Hypothalamus (tissue), 51 donors: ENCODE data around the gene ZNF778.
A peak's percentile ranks its signal among the peaks of the same experiment; 100 is the strongest.
"Not testable (repeated sequence)": the region's sequence is repeated elsewhere in the genome, so short reads cannot be mapped to it uniquely, and the experiment has no call there.

Experiments
- DNase-seq, 51 donors: peaks; one replicate each; lab custom pipeline; 2025; lab: John Stamatoyannopoulos, UW

ZNF778 gene

DNA sequence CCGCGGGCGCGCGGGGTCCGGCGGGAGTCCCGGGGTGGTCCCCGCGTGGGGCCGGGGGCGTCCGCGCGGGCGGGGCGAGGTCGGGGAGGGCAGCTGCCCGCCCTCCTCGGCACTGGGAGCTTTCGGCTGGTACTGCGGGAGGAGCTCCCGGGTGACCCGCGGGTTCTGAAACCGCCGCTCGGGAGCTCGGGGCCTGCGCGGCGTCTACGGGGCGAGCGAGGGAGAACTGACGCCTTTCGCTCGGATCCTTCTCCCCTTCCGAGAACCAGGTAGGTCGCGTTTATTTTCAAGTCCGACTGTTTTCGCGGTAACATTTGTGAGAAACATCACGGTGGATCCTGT lies 30.2 kb downstream of the ZNF778 start:
- not testable (repeated sequence) for DNase-seq

DNA sequence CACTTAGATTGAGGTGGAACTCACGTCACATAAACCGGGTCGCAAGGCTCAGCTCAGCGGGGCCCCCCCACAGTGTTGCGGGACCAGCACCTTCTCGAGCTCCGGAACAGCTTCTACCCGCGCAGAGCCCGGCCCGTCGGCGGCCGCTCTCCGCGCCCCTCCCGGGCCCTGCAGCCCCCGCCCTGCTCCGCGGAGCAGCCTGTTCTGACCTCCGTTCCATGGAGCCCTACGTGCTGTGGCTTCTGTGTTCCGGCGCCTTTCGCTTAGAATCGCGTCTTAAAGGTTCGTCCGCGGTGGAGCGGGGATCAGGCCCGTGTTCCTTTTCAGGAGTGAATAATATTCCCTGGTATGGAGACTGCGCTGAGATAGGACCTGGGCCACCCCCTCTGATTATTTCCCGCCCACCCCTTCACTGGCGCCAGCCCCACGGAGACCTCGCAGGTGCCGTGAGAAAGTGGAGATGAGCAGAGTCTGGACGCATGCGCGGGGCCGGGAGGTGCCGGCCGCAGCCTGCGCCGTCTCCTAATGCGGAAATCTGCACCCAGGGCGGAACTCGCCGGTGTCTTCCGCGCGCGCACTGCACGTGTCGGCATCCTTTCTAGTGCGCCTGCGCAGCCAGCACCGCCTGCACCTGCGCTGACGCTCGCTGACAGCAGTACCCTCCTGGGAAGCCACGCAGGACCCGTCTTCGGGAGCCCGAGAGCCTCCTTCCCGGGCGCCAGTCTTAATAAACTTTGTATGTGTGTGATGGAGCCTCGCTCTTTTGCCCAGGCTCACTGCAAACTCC lies 30.9 kb downstream of the ZNF778 start:
- DNase-seq: no peak

DNA sequence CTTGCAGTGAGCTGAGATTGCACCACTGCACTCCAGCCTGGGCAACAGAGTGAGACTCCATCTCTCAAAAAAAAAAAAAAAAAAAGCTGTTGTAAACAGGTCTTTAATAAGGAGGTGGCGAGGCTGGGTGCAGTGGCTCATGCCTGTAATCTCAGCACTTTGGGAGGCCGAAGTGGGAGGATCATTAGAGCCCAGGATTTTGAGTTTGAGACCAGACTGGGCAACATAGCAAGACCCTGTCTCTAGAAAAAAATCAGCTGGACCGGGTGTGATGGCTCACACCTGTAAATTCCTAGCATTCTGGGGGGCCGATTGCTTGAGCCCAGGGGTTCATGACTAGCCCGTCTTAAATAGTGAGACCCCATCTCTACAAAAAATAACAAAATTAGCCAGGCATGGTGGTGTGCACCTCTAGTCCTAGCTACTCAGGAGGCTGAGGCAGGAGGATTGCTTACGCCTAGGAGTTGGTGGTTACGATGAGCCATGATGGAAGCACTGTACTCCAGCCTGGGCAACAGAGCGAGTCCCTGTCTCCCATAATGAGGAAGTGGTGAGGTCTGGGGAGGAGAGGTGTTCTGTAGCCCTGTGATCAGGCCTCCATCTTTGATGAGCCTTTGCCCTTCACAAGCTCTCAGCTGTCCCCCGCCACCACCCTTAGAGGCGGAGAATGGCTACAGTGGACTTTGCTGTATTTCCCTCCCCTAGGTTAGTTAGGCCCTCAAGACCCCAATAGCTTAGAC lies 36.2 kb downstream of the ZNF778 start:
- DNase-seq: no peak

DNA sequence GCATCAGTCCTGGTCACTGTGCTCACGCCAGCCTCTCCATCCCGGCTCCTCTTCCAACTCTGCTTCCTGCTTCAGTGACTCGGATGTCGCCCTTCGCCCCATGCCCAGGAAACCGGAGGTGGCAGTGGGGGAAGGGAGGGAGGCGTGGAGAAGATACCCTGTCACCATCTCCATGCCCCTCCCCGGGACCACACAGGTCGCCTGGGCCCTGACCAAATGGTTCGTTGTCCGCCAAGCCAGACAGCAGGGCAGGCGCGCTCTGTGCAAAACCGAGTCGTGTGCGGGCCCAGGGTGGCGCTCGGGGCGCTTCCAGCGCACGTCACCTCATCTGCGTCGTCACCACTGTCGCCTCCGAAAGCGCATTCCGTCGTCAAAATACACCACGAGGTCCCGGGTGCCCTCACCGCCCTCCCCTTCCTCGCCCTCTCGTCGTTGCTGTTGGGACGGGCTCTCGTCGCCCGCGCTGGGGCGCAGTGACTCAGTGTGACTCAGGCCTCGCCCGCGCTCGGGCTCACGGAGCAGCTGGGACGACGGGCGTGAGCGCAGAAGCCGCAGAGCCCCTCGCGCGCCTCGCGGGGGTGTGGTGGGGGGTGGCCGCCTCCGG lies 39.2 kb downstream of the ZNF778 start:
- peak in 38 of 51 donors; percentile 9 to 83 (median 36) for DNase-seq

DNA sequence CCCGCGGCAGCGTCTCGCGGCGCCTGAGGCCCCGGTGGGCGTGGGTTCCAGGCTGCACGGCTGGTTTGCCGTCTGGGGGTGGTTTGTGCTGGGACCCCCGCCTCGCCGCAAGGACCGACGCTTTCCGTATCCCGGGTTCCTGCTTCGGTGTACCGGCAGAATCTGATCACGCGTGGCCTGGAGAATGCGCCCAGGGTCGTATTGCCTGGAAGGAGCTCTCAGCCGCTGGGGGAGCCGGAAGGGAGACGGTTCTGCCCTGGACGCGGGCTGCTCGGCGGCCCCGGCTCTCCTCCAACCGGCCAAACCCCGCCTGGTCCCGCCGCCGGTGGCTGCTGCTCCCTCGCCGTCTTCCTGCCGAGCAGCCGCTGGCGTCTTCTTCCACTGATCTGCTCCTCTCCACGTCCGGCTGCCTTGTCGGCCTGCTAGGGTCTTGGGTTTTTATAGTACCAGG lies 39.8 kb downstream of the ZNF778 start:
- peak in 1 of 51 donors; percentile 11 for DNase-seq

DNA sequence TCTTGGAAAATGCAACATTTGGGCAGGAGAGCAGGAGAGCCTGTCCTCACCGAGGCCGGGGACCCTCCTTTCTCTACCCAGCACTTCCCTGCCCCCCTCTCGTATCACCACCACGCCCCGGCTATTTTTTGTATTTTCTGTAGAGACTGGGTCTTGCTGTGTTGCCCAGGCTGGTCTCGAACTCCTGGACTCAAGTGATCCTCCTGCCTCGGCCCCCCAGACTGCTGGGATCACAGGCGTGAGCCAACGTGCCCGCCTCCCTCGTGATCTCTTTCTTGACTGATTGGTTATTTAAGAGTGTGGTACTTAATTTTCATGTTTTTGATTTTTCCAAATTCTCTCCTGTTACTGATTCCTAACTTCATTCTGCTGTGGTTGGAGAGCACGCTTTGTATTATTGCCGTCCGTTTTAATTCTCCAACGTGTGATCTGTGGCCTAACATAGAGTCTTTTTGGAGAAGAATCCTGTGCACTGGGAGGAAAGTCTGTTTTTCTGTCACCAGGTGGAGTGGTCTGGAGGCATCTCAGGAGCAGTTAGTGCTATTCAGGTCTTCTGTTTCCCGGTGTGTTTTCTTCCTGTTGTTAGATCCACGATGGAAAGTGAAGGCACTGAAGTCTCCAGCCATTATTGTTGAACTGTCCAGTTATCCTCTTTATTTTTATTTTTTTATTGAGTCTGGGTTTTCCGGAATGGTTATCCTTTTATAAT lies 40.4 kb downstream of the ZNF778 start:
- DNase-seq: no peak

DNA sequence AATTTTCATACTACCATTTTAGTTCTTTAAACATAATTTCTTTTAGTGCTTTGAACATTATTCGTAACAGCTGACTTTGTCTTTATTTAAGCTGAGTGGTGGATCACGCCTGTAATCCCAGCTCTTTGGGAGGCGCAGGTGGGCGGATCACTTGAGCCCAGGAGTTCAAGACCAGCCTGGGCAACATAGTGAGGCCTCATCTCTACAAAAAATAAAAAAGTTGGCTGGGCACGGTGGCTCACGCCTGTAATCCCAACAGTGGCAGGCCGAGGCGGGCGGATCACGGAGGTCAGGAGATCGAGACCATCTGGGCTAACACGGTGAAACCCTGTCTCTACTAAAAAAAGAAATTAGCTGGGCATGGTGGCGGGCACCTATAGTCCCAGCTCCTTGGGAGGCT lies 42.4 kb downstream of the ZNF778 start:
- not testable (repeated sequence) for DNase-seq

DNA sequence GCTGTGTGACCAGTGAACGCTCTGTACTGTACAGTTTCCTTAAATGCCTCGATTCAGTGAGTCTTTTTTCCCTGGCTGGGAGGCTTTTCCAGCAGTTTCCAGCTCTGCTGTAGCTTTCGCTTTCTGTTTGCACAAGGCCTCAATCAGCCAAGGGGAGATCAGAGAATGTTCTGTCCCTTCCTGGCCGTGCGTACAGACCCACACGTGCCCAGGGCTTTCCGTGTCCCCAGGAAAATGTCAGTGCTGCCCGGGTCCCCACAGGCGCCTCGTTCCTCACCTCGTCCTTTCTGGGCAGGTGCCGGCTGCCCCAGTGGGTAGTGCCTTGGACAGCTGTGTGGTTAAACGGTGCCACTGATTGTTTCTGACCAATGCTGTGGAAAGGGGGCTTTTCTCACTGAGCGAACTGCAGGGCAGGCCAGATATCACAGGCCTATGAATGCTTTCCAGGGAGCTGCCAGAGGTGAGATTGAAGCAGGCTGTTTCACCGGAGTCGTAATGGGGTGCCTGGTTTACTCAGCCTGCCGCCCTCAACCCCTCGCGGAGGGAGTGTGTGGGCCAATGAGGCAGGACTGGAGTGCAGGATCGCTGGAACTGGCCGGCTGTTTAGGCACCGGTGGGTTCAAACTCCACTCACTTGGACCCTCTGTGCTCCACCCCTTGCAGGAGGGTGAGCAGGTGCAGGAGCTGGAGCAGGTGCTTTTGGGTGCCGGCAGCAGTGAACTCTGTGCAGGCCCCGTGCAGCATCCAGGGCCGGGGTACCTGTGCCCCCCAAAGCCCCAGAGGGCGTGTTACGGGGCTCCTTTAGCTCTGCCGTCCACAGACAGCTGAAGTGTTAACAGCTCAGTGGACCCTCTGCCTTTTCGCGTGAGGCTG lies 44.4 kb downstream of the ZNF778 start:
- DNase-seq: peak in 12 of 51 donors; percentile 6 to 32 (median 17)

DNA sequence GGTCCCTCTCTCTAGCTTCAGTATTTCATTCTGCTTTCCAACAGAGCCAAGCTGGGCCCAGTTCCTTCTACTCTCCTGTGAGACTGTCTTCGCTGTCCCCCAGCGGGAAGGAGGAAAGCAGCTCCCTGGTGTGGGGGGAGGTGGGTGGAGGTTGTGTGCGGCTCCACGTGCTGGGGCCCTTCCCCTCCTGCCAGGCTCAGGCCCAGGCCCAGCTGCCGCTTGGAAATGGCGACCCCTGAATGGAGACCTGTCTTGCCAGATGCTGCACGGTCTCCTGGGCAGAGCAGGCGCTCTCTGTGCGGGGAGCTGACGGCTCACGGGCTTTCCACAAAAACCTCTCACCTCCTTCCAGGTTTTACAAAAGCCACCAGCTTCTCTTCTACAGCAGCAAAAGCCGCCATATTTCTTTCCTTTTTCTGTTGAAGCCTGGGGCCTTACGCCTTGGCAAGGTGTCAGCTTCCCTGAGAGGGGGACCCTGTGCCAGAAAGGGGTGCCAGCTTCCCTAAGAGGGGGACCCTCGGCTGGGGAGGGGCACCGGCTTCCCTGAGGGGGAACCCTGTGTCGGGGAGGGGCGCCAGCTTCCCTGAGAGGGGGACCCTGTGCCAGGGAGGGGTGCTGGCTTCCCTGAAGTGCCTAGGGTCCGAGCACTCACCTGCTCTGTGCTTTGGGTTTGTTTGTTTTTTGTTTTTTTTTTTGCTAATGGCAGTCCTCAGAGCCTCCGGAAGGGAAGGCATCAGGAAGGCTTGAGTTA lies 47.5 kb downstream of the ZNF778 start:
- no peak for DNase-seq

DNA sequence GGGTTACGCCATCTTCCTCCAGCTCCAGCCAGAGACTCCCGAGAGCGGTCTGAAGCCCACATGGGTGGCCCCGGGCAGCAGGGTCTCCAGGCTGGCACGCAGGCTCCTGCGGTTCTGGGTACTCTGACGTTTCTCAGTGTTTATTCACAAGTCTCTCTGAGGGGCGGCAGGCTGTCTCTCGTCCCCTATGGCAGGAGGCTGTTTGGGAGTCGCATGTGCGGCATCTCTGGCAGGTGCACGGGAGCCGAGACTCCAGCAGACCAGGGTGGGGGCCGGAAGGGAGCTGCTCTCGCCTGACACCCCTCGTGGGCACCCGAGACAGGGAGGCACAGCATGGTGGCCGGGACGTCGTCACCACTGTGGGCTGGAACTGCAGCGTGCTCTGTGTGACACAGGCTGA lies 48.1 kb downstream of the ZNF778 start:
- no peak for DNase-seq

DNA sequence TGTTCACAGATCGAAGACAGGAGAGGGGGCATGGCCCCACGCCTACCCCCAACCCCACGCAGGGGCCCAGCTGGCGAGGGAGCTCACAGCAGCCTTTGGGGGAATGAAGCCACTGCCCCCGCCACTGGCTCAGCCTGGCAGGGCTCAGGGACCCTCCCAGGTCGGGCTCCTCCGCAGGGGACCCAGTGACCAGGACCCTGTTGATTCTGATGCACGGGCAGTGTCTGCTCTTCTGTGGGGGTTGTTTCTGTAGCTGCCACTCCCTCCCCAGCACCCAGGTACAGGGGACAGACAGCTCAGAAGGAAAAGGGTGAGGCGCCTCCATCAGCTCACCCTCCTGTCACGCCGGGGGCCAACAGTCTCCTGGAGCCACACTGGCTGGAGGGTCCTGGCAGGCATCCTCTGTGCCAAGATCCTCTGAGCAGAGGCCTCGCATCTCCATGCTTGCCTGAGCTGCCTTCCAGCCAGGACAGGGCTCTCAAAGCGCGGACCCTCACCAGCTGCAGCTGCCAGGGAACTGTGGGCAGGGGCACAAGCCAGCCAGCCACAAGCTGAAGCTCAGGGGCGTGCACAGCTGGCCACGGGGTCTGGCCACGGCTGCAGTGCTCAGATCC lies 49.1 kb downstream of the ZNF778 start:
- no peak for DNase-seq

DNA sequence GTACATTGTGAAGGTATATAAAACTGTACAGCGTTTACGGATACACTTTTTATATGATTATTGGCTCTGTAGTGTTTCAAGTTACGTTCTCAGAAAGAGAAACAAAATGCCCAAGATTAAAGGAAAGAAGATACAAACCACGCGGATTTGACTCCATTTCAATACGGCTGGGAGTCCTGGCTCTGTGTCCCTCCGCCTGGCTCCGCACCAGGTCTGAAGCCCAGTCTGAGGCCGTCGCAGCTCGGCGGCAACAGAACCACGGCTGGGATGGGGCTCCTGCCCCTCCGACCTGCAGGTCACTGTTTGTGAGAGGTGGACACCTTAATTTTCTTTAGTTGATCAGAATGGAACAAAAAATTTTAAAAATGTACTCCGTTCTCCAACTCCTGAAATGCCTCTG lies 50.2 kb downstream of the ZNF778 start:
- DNase-seq: not testable (repeated sequence)

DNA sequence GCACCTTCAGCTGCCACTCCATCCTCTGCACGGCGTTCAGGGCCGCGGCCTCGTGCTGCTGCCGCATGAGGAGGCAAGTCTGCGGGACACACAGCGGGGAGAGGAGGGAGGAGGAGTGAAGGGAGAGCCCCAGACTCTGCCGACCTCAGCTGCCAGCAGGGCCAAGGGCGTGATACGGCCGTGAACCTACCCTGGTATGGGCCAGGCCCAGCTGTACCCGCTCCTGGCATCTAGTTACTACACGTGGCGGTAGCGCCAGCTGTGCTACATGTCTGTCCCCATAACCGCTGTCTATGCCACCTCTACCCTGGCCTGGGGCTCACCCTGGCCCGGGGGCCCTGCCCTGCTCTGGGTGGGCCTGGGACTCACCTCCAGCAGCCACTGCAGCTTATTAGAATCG lies 51.1 kb downstream of the ZNF778 start:
- DNase-seq: no peak

DNA sequence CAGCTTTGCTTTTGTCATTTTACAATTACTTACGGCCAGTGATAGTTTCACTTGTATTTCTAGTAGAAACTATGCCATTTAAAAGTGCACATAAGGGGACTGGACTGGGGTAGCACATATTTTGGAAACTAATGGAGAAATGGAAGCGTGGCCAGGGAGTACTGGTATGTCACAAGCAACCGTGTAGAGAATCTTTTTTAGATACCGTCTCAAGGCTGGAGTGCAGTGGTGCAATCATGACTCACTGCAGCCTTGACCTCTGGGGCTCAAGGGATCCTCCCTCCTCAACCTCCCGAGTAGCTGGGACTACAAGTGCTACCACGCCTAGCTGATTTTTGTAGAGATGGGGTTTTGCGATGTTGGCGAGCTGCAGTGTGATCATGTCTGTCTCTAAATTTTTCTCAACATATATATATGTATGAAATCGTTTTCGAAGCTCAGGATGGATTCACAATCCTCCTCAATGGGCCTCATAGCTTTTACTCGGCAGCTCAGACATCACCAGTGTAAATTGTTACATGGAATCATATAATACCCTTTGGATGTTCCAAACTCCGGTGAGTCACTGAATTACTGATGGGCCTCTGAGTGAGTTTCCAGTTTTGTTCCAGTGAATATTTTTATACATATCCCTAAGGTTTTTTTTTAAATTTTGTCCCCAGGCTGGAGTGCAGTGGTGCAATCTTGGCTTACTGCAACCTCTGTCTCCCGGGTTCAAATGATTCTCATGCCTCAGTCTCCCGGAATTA lies 51.7 kb downstream of the ZNF778 start:
- no peak for DNase-seq

DNA sequence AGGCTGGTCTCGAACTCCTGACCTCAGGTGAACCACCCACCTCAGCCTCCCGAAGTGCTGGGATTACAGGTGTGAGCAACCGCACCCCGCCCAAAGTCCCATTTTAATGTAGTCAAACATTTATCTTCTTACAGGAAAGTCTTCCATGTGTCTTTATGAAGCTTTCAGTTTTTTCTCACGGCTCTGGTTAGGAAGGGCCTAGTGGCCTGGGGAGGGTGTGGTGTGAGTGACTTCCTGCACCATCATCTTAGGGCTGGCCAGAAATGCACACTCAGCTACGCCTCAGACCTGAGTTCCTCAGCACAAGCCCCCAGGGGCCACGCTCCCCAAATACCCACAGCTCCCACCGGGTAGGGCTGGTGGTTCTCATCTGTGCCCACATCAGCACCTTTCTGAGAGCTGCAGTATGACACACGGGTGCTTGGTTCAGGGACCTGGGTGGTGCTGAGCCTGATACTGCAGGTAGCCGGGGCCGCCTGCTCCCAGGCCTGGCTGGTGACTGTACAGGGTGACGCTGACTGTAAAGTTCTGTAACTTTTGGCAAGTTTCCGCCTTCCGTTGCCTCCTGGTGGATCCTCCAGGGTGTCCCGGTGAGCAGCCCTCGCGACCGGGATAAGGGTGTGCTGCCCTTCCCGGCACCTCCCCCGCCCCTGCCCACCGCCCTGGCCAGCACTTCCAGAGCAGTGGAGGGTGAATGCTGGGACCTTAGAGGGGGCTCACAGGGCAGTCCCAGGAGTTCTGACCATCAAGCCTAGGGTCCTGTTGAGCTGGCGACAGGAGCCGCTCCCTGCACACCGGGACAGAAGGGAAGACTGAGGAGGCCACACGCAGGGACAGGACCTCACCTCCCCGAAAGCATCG lies 52.5 kb downstream of the ZNF778 start:
- no peak for DNase-seq

DNA sequence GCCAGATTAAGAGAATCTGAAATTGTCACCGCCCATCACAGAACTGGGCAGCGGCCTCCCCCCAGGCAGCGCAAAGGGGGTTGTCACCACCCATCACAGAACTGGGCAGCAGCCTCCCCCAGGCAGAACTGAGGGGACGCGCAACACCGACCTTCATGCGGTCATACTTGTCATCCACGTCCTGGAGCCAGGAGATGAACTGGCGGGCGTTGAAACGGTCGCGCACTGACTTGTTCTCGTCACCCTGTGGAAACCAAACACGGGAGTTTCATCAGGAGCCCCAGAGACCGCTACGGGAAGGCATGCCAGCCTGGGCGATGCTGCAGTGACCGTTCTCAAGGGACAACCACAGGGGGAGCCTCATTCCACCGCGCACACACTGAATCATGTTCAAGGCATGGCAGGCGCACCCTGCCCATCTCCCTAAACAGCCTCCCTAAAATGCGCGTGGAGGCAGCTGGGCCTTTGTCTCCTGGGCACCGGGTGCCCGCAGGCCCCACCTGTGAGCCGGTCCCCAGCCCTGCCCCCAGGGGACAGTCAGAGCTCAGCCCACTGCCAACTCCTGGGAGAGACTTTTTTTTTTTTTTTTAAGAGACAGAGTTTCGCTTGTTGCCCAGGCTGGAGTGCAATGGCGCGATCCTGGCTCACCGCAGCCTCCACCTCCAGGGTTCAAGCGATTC lies 53.3 kb downstream of the ZNF778 start:
- DNase-seq: no peak

DNA sequence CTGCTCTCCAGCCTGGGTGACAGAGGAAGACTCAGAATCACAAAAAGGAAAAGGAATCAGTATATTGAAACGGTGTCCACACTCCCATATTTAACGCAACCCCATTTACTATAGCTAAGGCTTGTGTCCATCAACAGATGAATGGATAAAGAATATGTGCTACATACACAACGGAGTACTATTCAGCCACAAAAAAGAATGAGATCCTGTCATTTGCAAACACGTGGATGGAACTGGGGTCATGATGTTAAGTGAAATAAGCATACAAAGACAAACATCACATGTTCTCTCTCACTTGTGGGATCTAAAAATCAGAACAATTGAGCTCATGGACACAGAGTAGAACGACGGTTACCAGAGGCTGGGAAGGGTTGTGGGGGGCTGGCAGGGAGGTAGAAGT lies 55.1 kb downstream of the ZNF778 start:
- no peak for DNase-seq
